Vagina (tissue), 2 donors: Measurements from ENCODE around the gene C3orf22.

Experiments used
- CTCF ChIP-seq, 3 experiments: fragments of 450-650 bp in 2 of 3; fragments of 200-600 bp in 1 of 3; sonication (generic) in 1 of 3; IDR thresholded peaks; one replicate each; pipeline ENCODE4 v1.5.1; 2017 to 2019; ENCODE audit warnings: antibody characterized with exemption in 3 of 3, mild to moderate bottlenecking in 2 of 3, moderate library complexity in 2 of 3
- POLR2A ChIP-seq, 2 donors: fragments of 450-650 bp; IDR thresholded peaks; one replicate each; pipeline ENCODE4 v1.6.1; 2017; ENCODE audit warnings: antibody characterized with exemption in 2 of 2, mild to moderate bottlenecking in 2 of 2, moderate library complexity in 2 of 2

- TF ChIP-seq CTCF (IDR thresholded peaks at IDR 0.05) (no peak), POLR2A (IDR thresholded peaks at IDR 0.05) (no peak)
Observed at GRCh38 chr3:126517291-126517951, 41.3 kb downstream of the C3orf22 start, which contains the start of gene UROC1.
